Measurements from ENCODE around the gene SYT8. TPM values are rescaled to one million over a fixed set of nuclear protein-coding genes. Genes with fewer than 3 reads are reported as not detected.

SYT8 gene
- total RNA-seq, 1 experiment from 2014 or later: not detected

GRCh38 chr11:1805525-1805924 is 29.3 kb upstream of the SYT8 start:
- H3K4me1 ChIP-seq (ENCODE audit: insufficient read depth, low read length): no peaks in the 10 kb centered on the region
- no peak overlapping the region for H3K4me2 ChIP-seq (ENCODE audit: insufficient read depth, insufficient read length, low read length)
- H4K8ac ChIP-seq (replicated peaks; ENCODE audit: insufficient read length, low read depth, low read length): no peak overlapping the region
- no peak overlapping the region for H3K56ac ChIP-seq (ENCODE audit: insufficient read length, low read depth, low read length)
- no peak overlapping the region for H3K18ac ChIP-seq (ENCODE audit: insufficient read length, low read depth, low read length)
- no peak overlapping the region for H3K27ac ChIP-seq (ENCODE audit: insufficient read length, low read depth, low read length)
- no peaks in the 10 kb centered on the region for H4K20me1 ChIP-seq (ENCODE audit: control insufficient read depth, insufficient read depth, insufficient read length)
- no peak overlapping the region for H3T11ph ChIP-seq (ENCODE audit: low read length)
- no peaks in the 10 kb centered on the region for H3K9me3 ChIP-seq (ENCODE audit: control insufficient read depth, low read depth, low read length)
- H3K14ac ChIP-seq (ENCODE audit: insufficient read depth, low read length): peak overlapping the region; percentile 64; the same call in 1 of the 2 replicates
- Mint-ChIP-seq H3K36me3 (ENCODE audit: insufficient read depth in 1 of 3, low read depth in 3 of 3) (no peaks in the 10 kb centered on the region), H3K9me3 (no peaks in the 10 kb centered on the region; a peak in 1 of 5 replicates), H3K4me3 (no peak overlapping the region), H3K27ac (no peak overlapping the region), H3K27me3 (ENCODE audit: low read depth) (peaks cover 38% of the 10 kb centered on the region), H3K4me1 (peaks cover 6 to 8% of the 10 kb centered on the region in 2 experiments)
- TF ChIP-seq, protein P1, sequence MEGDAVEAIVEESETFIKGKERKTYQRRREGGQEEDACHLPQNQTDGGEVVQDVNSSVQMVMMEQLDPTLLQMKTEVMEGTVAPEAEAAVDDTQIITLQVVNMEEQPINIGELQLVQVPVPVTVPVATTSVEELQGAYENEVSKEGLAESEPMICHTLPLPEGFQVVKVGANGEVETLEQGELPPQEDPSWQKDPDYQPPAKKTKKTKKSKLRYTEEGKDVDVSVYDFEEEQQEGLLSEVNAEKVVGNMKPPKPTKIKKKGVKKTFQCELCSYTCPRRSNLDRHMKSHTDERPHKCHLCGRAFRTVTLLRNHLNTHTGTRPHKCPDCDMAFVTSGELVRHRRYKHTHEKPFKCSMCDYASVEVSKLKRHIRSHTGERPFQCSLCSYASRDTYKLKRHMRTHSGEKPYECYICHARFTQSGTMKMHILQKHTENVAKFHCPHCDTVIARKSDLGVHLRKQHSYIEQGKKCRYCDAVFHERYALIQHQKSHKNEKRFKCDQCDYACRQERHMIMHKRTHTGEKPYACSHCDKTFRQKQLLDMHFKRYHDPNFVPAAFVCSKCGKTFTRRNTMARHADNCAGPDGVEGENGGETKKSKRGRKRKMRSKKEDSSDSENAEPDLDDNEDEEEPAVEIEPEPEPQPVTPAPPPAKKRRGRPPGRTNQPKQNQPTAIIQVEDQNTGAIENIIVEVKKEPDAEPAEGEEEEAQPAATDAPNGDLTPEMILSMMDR (conservative IDR thresholded peaks at IDR 0.05): no peak
- no peak overlapping the region for H2AK5ac ChIP-seq (ENCODE audit: insufficient read length, low read length)
- DNase-seq: no peak
- H4K5ac ChIP-seq (ENCODE audit: insufficient read length, low read depth, low read length): no peak overlapping the region
- H3K79me1 ChIP-seq (ENCODE audit: insufficient read depth, low read depth, low read length, poor library complexity, severe bottlenecking): no peaks in the 10 kb centered on the region
- no peak overlapping the region for H4K91ac ChIP-seq (ENCODE audit: insufficient read length, low read depth, low read length)
- H3K4ac ChIP-seq (ENCODE audit: low read depth, low read length): no peak overlapping the region
- no peak overlapping the region for H2BK20ac ChIP-seq (ENCODE audit: low read depth, low read length, poor library complexity, severe bottlenecking)
- H3K79me2 ChIP-seq (ENCODE audit: insufficient read depth, low read length): no peaks in the 10 kb centered on the region
- H3K23ac ChIP-seq (ENCODE audit: insufficient read length, low read depth, low read length): no peak overlapping the region
- no peak overlapping the region for H3K9ac ChIP-seq (ENCODE audit: extremely low read depth, insufficient read length, low read length)
- no peak overlapping the region for H2BK15ac ChIP-seq (ENCODE audit: low read depth, low read length)
- WGBS (ENCODE audit: extremely low coverage, insufficient read length, low lambda C conversion rate): no CpG with 5 or more reads among the region's 15 CpGs
- no peak overlapping the region for H2AFZ ChIP-seq (ENCODE audit: low read length)
- H3K23me2 ChIP-seq (ENCODE audit: insufficient read length, low read depth, low read length, poor library complexity, severe bottlenecking): no peaks in the 10 kb centered on the region
- no peak overlapping the region for H2BK120ac ChIP-seq (ENCODE audit: low read depth, low read length, poor library complexity, severe bottlenecking)
- H3K27me3 ChIP-seq (ENCODE audit: insufficient read depth, low read length): no peaks in the 10 kb centered on the region
- H2BK12ac ChIP-seq (ENCODE audit: insufficient read length, low read depth, low read length): no peak overlapping the region
- H2BK5ac ChIP-seq (ENCODE audit: insufficient read length, low read length): no peak overlapping the region

Data from H9 (cell line).